ENCODE results near the gene UBE3B.

GRCh38 chr12:109545826-109546225 lies 68.4 kb downstream of the UBE3B start:
- TF ChIP-seq CTCF (conservative IDR thresholded peaks at IDR 0.05): no peak
- no peak for TF ChIP-seq ZFX (IDR thresholded peaks at IDR 0.05)

All from C4-2B (cell line).